Stimulated activated CD4-positive, alpha-beta T cell treated with anti-CD3 and anti-CD28 coated beads, TNF-alpha, amount 100 ng/mL, for 1 hour (primary cell): ENCODE measurements around the gene SCFD1.
"Not testable (repeated sequence)": the region's sequence is repeated elsewhere in the genome, so short reads cannot be mapped to it uniquely, and the experiment has no call there.

ENCODE experiments used
- DNase-seq, 3 donors: peaks; one replicate each; pipeline ENCODE4 v3.0.0-alpha.2; 2020; ENCODE audit warnings: low read depth in 3 of 3, low spot score in 1 of 3

The SCFD1 gene

DNA sequence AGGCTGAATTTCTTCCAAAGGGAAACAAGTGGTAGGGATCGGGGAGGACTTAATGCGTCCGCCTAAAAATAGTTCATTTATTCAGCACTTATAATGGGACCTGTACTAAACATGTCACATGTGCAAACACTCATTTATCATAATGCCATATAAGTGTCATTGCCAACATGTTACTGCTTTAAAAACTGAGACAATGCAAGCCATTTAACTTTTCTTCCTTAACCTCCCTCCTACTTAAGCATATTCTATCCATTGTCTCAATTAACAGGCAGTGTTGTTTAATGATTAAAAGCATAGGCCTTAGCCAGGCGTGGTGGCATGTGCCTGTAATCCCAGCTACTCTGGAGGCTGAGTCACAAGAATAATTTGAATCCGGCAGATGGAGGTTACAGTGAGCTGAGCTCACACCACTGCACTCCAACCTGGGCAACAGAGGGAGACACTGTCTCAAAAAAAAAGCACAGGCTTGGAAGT is 13.5 kb upstream of the SCFD1 start:
- no peak for DNase-seq

DNA sequence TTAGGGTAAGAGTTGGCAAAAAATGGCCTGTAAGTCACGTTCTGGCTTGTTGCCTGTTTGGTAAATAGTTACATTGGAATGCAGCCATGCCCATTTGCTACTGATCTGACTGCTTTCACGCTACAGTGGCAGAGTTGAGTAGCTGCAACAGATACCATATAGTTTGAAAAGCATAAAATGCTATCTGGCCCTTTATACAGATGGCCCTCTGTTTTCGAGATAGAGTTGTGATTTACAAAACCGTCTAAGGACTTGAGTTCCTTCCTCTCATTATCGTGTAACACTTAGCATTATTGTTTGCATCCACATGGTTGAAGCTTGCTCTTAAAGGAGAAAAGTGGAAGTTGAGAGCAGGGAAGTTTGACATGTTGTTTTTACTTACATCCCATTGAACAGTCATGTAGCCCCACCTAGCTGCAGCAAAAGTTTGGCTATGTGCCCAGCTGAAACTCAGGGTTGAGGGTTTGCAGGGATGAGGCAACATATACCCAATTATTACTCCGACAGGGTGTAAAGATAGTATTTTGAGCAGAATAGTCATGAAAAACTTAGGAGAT is 11.3 kb upstream of the SCFD1 start:
- DNase-seq = no peak

DNA sequence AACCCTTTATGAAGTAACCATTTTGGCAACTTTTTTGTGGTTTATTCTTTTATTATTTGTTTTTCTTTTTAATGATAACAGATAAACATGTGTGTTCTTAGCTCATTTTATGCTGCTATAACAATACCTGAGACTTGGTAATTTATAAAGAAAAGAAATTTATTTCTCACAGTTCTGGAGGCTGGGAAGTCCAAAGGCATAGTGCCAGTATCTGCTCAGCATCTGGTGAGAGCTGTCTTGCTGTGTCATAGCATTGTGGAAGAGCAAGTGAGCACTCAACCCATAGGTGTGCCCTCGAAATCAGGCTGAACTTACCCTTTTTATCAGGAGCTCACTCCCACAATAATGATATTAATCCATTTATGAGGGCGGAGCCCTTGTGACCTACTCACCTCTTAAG is 8.0 kb upstream of the SCFD1 start:
- DNase-seq = no peak

DNA sequence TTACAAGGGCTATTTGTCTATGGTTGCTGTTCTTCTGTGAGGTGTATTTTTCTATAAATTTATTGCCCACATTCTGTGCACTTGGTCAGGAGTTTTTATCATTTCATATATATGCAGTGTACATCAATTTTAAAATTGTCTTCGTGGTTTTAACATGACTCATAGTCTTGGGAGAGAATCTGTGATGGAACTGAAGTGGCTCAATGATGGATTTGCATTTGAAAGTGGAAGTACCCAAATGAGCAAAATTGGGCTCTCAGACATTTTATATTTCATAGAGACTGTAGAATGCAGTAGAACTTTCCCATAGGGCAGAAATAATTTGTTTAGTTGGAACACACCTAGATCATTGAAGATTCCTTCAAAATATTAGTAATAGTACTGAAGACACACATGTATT is 1.9 kb upstream of the SCFD1 start:
- no peak for DNase-seq

DNA sequence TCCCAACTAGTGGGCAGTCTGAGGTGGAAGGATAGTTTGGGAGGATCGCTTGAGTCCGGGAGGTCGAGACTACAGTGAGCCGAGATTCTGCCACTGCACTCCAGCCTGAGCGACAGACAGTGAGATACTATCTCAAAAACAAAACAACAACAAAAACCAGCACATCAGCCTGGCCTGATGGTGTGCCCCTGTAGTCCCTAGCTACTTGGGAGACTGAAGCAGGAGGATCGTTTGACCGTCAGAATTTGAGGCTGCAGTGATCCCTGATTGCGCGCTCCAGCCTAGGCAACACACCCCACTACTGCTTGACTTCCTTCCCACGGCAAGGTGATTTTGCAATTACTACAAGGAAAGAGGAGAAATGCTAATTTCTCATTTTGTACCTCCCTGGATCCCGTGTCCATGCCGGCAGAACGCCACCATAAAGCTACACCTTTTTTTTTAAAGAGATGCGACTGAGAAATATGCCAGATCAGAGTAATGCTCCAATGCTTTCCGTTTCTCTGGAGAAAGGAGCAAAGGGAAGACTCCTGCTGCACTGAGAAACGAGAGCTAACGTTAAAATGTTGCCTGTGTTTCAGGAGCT is 672 bp upstream of the SCFD1 start:
- no peak for DNase-seq

DNA sequence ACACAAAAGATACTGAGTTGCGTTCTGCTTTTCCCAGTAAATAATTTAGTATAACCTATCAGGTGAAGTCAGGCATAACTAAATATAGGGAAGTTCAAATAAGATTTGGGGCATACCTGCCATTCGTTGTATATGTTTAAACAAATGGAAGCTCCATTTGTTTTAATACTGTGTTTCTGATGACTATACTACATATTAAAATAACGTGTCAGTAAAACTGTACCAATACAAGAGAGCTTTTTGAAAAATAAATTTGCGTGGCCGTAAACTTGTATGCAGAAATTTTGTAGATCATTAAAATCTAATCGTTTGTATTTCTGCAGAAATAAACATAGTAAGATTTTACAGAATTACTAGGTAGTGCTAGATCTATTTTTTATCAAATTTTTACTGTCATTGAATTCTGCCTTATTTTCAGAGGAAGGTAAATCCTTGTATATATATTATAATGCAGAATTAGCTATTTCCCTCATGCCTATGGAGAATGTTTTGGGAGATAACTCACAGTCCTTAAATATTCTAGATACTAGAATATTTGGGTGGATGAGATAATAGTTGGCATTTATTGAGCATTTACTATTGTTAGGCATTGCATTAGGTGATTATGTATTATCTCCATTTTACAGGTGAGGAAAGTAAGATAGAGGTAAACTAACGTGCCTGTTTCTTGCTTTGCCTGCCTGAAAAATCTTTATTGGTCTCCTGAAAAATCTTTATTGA is 1.5 kb downstream of the SCFD1 start:
- no peak for DNase-seq

DNA sequence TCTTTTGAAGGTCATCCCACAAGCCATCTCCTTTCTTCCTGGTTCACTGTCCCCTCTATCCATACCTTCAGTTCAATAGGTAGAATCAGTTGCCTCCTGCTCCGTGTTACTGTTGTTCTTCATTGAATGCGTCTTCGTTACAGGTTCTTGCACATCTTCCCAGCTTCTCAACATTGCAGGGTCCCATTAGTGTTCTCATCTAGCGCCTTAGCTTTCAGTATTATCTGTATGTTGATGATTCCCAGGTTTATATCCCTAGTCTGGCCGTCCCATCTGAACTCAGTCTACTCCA is 2.0 kb downstream of the SCFD1 start:
- no peak for DNase-seq

DNA sequence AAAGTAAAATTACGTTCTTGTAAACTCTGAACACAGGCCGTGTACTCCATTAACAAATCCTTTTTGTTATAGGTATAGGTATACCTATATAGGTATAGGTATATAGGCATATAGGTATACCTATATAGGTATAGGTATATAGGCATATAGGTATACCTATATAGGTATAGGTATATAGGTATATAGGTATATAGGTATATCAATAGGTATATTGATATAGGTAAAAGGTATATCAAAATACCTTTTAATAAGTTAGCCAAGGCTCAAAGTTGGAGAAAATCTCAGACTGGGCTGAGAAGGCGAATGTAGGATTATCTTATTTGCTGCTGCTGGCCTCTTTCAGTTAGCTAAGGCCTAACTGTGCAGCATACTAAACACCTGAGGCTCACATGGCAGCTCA is 3.4 kb downstream of the SCFD1 start:
- no peak for DNase-seq

DNA sequence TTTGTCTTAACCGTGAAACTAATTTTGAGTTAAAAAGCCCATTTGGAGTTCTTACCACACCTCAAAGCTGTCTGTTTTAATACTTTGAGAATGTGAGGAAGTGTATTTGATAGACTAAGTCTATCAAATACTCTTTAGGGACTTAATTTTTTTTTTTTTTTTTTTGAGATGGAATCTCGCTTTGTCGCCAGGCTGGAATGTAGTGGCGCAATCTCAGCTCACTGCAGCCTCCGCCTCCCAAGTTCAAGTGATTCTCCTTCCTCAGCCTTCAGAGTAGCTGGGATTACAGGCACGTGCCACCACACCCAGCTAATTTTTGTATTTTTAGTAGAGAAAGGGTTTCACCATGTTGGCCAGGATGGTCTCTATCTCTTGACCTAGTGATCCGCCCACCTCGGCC is 7.3 kb downstream of the SCFD1 start:
- not testable (repeated sequence) for DNase-seq

DNA sequence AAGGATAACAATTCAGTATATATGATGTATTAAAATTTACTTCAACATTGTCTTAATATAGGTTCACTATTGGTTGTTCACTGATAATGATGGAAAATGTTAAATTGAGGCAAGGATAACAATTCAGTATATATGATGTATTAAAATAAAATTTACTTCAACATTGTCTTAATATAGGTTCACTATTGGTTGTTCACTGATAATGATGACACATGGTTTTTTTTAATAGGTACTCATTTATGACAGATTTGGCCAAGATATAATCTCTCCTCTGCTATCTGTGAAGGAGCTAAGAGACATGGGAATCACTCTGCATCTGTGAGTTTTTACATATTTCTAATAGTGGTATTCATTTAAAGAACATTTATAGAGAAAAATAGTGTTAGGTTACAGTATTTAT is 8.1 kb downstream of the SCFD1 start:
- DNase-seq = no peak

DNA sequence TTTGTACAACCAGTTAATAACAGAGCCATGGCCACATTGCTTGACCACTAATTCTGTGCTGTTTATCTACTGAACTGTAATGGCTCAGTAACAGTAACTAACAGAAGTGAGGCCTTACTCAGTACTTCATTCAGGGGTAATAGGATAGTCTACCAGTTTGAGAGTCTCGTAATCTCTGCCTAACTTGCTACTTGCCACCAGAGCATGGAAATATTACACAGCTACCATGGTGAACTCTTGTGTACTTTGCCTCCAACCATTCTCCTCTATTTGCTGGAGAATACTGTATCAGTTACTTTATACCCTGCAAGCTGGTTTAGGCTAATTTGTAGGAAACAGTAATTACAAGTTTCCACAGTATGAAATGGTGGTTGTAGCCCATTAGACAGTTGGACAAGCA is 10.6 kb downstream of the SCFD1 start:
- DNase-seq = no peak

DNA sequence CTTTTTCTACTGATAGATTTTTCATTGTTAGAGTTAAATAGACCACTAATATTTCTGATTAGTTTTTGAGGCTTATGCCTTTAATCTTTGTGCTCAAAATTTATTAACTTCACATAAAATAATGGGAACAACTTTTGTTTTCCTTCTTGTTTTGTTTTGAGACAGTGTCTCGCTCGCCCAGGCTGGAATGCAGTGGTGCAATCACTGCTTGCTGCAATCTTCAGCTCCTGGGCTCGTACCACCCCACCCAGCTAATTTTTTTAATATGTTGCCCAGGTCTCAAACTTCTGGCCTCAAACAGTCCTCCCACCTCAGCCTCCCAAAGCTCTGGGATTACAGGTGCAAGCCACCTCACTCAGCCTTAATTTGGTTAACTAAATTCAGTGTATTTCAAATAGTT is 16.8 kb downstream of the SCFD1 start:
- no peak for DNase-seq

DNA sequence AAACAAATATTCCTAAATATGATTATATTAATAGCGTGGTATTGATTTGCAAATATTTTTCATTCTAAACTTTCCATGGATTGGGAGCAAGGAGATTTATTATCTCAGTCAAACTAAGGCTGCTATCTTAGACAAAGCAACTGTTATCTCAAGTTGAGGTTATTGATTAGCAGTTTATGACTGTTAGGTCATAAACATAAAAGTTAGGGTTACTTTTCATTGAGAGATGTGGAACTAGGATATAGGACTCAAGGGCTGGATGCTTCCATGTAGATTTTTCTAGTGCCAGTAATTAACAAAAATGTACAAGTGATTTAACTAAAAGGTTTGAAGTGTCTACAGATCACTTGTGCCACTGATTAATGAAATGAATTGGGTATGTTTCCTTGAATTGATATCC is 19.1 kb downstream of the SCFD1 start:
- DNase-seq = no peak

DNA sequence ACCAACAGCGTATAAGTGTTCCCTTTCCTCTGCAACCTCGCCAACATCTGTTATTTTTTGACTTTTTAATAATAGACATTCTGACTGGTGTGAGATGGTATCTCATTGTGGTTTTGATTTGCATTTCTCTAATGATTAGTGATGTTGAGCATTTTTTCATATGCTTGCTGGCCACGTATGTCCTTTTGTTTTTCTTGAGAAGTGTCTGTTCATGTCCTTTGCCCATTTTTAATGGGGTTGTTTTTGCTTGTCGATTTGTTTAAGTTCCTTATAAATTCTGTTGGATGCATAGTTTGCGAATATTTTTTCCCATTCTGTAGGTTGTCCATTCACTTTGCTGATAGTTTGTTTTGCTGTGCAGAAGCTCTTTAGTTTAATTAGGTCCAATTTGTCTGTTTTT is 22.3 kb downstream of the SCFD1 start:
- DNase-seq = not testable (repeated sequence)

DNA sequence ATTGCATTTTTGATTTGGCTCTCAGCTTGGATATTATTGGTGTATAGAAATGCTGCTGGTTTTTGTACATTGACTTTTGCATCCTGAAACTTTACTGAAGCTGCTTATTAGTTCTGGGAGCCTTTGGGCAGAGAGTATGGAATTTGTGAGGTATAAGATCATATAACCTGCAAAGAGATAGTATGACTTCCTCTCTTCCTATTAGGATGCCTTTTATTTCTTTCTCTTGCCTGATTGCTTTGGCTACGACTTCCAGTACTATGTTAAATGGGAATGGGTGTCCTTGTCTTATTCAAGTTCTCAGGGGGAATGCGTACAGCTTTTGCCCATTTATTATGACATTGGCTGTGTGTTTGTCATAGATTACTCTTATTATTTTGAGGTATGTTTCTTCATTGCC is 23.5 kb downstream of the SCFD1 start:
- DNase-seq = no peak

DNA sequence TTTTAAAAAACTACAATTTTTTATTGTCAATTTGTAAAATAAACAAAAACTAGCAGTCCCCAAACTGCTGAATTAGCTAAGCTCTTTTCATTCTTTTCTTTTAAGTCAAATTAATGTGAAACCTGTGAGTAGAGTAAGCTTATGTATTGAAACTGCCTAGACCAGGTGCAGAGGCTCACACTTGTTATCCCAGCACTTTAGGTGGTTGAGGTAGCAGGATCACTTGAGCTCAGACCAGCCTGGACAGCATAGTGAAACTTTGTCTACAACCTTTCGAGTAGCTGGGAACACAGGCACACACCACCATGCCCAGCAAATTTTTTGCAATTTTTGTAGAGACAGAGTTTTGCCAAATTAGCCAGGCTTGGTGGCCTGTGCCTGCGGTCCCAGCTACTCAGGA is 26.4 kb downstream of the SCFD1 start:
- no peak for DNase-seq

DNA sequence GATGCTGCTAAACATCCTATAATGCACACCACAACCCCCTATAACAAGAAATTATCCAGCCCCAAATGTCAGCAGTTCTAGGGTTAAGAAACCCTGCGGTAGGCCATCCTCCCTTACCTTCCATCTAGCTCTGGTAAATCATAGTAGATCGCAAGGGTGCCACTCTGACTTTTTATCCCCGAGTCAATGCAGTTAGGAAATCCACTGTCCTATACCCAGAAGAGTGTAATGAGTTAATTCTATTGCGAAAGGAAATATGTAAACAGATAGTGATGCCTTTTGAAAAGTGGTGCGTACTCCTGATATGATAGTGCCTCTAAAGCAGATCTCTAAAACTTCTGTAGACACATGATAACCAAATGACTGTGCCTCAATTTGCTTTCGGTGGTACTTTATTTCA is 29.8 kb downstream of the SCFD1 start:
- DNase-seq = no peak

DNA sequence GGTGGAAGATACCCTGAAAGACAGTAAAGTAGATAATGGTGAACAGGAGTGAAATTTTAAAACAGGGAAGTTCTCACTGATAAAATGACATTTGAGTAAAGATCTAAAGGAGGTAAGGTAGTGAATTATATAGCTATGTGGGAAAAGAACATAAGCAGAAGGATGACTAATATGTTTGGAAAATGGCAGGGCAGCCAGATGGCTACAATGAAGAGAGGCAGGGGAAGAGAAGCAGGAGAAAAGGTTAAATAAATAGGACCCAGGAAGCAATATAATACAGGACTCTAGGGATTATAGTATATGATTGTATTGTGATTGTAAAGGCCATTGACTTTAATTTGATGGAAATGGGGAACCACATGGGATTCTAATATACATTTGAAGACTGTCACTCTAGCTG is 33.0 kb downstream of the SCFD1 start:
- no peak for DNase-seq

DNA sequence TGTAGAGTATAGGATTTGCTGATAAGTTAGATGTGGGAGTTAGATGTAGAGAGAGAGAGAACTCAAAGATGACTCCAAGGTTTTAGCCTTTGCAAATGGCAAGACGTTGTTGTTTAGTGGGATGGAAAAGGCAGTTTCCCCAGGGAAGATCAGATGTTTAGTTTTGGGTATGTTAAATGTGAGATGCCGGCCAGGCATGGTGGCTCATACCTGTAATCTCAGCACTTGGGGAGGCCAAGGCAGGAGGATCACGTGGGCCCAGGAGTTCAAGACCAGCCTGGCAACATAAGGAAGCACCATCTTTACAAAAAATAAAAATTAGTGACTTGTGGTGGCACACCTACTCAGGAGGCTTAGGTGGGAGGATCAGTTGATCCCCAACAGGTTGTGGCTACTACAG is 33.5 kb downstream of the SCFD1 start:
- no peak for DNase-seq

DNA sequence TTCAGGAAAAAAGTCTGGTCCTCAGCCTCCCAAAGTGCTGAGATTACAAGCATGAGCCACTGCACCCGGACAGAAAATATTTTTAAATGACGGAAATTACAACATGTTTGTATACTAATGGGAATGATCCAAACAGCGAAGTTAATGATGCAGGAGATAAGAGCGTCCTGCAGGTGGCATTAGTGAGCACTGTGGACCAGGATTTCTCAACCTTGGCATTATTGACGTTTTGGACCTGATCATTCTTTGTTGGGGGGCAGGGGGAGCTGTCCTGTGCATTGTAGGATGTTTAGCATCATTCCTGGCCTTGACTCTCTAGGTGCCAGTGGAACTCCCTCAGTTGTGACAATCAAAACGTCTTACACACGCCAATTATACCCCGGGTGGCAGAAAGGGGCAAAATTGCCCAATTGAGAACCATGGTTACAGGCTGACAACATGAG is 34.1 kb downstream of the SCFD1 start:
- no peak for DNase-seq

DNA sequence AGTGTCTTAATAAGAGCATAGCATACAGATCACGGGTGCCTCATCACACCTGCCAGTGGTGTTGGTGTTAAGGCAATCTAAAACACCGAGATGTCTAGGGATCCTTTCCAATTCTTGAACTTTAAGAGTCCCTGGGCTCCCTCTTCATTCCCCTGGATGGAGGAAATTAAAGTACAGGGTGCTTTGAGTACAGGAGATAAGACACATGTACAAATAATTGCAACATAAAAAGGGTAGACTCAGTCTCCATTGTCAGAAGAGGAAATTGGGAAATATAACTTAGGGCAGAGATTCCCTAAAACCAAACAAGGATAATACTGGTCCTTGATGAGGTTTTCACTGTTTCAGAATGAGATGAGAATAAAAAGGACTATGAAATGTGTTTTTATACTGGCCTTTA is 34.9 kb downstream of the SCFD1 start:
- no peak for DNase-seq

DNA sequence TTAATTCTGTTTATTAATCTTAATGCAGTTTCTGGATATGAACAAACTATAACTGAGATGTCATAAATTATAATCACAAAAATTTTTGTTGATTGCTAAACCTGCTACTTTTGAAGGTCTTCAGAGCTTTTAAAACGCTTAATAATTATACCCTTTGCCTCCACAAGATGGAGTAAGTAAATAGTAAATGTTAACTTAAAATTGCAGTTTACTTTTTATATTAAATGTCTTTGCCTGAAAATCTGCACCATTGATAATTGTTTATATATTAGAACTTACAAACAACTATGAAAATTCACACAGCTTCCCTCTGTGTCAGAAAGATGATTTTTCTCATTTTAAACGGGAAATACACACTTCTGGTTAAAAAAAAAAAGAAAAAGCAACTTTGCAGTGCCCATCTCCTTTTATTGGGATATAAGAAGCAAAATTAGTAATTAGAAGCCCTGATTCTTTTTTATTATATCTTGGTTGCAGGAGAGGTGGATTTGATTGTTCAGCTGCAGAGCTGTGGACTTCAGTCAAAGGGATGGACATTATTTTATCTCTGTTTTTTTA is 35.6 kb downstream of the SCFD1 start:
- no peak for DNase-seq

DNA sequence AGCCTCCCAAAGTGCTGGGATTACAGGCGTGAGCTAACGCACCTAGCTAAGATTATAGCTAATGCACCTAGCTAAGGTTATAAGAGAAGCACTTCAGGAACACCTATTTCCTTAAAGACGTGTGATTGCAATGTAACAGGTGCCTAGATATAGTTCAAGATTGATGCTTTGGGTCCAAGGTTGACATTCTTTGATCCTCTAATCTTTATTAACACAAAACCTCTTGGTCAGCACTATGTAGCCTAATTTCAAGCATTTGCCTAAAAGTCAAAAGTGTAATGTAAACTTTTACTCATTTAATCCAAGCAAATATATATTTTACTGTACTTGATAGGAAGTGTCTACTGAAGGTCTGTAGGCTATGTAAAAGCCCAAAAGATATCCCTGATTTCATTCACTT is 36.5 kb downstream of the SCFD1 start:
- no peak for DNase-seq
